NCI-H2196 treated with DMSO at 0.1 percent for 48 hours (cell line): Measurements from ENCODE around the gene SLC12A2.

Experiments
- DNase-seq: peaks from one replicate; lab custom pipeline; 2025; ENCODE audit not compliant: unreplicated experiment; lab: John Stamatoyannopoulos, UW

The SLC12A2 gene

GRCh38 chr5:128083033-128083810 lies at the start of gene SLC12A2:
SLC12A2 (plus strand) TSS chr5:128083766; CDS start chr5:128083955, 189 bp downstream.
- DNase-seq = peak; percentile 68

GRCh38 chr5:128035689-128036088 lies 47.9 kb upstream of the SLC12A2 start:
- DNase-seq = no peak

GRCh38 chr5:128036950-128037349 lies 46.6 kb upstream of the SLC12A2 start:
- no peak for DNase-seq

- DNase-seq = no peak
Observed at GRCh38 chr5:128038643-128039042, 44.9 kb upstream of the SLC12A2 start.

DNA sequence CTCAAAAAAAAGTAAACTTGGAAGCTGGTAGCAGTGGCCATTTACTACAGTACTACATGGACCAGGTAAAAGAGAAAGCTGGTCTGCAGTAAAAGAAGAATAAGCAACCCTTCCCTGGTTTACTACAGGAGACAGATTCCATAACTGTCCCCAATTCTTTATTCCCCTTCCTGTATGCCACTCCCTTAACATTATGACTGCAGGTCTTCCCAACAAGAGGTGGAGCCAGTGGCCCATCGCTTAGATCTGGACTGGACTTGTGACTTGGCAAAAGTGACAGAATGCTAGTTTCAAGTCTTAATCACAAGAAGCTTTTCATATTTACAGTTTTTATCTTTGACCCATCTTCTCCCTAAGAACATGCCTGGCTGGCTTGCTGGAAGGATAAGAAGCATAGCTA lies 42.6 kb upstream of the SLC12A2 start:
- DNase-seq = no peak

DNA sequence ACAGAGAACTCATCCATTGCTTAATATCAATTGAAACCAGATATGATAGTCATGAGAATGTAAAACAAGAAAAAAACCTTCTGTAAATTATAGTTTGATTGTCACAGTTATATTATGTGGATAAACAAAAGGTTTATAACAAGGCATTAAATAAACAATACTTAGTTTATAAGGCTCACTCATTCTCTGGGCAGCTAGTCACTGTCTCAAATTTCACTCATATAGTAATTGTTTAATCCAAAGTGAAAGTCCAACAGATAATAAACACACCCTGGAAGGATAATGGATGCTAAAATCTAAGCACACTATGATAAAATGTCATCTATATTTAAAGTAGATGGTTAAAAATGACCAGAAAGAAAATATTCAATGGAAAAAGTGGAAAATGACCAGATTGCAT lies 30.8 kb upstream of the SLC12A2 start:
- DNase-seq = no peak

DNA sequence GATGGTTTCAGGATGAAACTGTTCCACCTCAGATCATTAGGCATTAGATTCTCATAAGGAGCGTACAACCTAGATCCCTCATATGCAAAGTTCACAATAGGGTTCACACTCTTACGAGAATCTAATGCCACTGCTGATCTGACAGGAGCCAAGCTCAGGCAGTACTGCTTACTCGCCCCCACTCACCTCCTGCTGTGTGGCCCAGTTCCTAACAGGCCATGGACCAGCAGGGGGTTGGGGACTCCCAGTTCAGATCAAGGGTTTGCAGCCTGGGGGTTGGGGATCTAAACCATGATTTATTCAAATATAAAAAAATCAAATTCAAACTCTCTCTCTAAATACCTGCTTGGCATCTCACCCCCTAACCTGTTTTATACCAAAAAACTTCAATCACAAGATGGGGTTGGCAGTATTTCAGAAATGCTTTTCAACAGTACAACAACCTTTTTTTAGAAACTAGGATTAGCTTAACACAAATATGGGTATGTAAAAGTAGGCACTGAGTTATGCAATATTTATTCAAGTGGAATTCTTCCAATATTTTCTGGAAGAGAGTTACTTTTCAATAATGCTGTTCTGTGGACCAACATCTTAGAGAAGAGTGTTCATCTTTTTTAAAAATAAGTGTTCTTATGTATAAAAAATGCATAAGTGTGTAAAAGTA lies 30.1 kb upstream of the SLC12A2 start:
- DNase-seq = no peak

DNA sequence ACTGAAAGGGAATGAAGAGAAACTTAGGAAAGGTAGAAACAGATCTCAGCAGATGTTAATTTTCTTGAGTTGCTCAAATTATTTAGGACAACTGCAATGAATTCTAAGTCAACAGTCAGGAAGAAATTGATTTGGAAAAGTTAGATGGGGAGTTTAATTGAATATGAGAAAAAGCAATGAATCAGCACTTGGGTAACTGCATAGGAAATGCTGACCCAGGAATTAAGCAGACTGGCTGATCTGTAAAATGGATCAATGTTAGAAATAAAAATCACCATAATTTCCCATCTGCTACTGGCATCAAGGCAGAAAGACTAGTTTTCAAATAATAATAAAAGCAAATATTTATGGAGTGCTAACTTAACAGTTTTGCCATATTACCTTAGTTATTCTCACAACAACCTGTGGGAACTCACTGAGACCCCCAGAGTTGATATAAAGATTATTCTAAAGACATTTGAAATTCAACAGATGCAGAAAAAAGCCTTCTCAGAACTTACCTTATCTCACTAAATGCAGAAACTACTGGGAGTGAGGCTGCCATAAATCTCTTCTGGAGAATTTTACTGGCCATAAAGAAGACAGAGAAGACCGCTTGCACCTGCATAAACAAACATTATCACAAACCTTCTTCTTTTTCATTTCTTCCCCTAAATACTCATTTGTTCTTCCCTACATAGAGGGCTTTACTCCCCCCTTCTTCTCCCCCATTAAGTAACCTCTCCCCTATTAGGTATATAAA lies 22.8 kb upstream of the SLC12A2 start:
- DNase-seq = no peak

DNA sequence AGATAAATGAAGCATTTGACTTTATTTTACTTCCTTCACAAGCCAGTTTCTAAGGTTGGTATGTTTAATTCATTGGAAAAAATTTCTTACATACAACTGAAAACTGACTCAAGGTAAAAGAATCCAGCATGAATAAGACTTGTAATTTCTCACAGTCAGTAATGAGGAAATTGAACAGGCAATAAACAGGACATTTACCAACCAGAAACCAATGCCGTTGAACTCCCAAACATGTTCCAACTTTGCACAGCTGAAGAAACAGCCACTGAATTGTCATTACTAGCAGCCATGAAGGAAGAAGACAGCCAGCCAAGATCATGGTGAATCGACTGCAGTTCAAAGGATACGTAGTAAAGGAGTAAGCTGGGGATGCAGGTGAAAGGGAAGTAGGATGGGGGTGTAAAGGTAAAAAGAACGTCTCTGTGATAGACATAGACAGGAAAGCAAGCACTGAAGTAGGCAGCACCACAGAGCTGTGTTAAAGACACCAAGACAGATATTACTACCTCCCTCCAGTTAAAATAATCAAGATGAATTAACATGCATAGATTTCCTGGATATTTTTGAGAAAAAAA lies 21.3 kb upstream of the SLC12A2 start:
- DNase-seq = no peak

- DNase-seq = no peak
Observed at GRCh38 chr5:128074171-128074570, 9.4 kb upstream of the SLC12A2 start.

DNA sequence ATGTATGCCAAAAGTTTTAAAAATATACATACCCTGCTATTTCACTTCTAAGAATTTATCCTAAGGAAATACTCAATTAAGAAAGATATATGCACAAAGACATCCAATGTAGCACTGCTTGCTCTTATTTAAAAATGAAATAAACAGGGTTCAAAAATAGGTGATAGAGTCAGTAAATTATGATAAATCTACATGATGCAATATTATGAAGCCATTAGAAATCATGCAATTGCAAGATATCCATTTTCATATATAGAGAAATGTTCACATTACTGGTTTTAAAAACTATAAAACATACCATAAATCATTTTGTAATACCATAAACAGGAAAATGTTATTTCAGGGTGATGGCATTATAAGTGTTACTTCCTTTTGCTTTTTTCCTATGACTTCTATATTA lies 8.6 kb upstream of the SLC12A2 start:
- DNase-seq = no peak

GRCh38 chr5:128077526-128077925 lies 6.0 kb upstream of the SLC12A2 start:
- no peak for DNase-seq

DNA sequence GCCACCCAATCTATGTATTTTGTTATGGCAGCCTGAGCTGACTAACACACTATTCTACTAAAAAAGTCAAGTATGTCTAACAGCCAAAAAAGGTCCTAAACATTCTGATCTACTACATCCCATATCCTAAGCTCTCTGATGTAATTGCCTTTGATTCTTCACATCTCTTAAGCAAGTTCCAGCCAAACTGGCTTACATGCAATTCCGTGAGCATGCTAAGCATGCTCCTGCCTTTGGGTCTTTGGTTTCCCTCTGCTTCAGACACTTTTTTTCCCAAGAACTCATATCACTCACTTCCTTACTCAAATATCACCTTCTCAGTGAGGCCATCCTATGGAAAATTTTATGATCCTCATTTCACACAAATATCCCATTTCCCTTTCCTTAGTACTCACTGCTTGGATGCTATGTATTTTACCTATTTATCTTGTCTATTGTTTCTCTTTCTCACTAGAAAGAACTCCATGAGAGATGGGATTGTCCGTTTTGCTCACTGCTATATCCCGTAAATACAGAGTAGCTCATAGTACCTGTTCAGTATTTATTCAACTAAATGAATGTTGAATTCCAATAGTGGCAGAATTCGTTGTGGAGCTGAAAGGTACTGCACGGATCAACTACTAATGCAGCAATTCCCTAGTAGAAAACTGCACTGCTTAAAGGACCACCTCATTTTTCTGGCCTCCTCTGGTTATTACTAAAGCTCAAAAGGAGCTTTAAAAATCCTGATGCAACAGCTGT lies 2.3 kb upstream of the SLC12A2 start:
- no peak for DNase-seq

DNA sequence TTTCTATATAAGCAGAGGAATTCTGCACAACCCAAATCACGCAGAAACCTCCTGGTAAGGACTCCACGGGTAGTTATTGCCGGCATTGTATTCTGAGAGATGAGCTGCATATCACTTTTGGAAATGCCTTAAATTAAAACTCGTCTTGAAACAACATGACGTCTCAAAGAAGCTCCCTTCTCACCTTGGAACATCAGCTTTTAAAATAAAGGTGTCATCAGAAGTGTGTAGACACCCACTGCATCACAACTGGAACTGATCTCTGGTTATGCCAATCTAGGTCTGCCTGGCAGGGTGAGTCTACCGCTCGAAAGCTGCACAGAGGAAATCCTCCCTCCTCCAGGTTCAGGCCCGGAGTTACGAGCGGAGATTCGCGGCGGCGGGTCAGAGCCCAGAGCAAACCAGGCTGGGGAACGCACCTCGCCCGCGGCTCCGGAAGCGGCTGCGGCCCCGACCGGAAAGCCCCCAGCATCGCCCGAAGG lies 974 bp upstream of the SLC12A2 start:
- DNase-seq = no peak

GRCh38 chr5:128083811-128084227 lies 253 bp downstream of the SLC12A2 start:
- DNase-seq = no peak

DNA sequence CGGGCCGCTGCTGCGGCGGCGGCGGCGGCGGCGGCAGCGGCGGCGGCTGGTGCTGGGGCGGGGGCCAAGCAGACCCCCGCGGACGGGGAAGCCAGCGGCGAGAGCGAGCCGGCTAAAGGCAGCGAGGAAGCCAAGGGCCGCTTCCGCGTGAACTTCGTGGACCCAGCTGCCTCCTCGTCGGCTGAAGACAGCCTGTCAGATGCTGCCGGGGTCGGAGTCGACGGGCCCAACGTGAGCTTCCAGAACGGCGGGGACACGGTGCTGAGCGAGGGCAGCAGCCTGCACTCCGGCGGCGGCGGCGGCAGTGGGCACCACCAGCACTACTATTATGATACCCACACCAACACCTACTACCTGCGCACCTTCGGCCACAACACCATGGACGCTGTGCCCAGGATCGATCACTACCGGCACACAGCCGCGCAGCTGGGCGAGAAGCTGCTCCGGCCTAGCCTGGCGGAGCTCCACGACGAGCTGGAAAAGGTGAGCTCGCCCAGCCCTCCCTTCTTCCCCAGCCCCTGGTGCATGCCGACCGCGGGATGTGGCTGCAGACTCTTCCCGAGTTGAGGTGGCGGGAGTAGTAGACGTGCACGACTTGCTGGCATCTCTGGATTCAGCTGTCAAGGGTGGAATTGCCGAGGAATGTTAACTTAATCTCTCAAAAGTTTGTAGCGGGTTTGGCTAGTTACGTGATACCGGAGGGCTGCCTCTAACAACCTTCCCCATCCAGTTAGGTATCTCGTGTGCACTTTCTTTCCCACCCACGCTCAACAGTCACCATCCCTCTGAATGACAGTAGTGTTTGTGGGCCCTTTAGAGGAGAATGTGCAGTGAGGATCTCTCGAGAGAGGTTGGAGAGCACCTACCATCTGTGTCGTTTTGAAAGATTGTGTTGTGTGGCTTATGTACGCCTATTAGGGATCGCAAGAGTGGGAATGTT lies 932 bp downstream of the SLC12A2 start:
- no peak for DNase-seq

- no peak for DNase-seq
Observed at GRCh38 chr5:128085413-128085812, 1.8 kb downstream of the SLC12A2 start.

DNA sequence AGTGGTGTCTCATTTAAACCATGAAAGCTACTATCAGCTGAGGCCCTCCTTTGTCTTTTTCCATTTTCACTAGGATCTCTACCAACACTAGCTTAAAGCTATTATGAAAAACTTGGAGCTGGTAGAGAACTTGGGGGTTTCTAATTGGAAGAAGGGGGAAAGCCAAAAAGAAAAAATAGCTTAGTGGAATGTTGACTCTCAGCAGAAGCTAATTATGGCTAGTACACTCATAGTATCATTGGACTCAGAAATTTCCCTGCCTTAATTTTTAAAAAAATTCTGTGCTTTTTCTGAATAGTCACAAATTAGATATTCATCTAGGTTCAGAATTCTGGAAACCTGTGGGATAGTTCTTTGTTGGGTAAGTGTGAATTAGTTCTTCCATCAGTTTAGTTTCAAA lies 8.0 kb downstream of the SLC12A2 start:
- DNase-seq = no peak

DNA sequence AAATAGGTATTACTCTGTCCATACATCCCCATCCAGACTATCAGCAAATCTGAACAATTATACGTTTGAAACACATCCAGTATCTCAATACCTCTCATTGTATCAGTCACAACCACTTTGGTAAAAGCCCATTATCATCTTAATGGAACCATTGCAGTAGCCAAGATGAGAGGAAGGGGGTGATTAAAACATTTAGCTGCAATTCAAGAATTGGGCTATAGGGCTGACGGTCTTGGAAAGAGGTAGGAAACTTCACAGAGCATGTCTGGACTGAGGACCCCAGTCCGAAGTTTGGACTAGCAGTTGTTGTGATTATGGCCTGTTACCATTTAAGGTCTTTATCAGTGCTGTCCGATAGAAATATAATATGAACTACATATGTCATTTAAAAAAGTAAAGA lies 8.6 kb downstream of the SLC12A2 start:
- no peak for DNase-seq

- no peak for DNase-seq
Observed at GRCh38 chr5:128093368-128093767, 9.8 kb downstream of the SLC12A2 start.
